Activated CD4-positive, alpha-beta T cell treated with anti-CD3 and anti-CD28 coated beads for 1 hour (primary cell): ENCODE results near the gene MRPS23.
A peak's percentile ranks its signal among the peaks of the same experiment; 100 is the strongest.

Source experiments
- DNase-seq: peaks from one replicate; pipeline ENCODE4 v3.0.0-alpha.2; 2020

MRPS23 gene

DNA sequence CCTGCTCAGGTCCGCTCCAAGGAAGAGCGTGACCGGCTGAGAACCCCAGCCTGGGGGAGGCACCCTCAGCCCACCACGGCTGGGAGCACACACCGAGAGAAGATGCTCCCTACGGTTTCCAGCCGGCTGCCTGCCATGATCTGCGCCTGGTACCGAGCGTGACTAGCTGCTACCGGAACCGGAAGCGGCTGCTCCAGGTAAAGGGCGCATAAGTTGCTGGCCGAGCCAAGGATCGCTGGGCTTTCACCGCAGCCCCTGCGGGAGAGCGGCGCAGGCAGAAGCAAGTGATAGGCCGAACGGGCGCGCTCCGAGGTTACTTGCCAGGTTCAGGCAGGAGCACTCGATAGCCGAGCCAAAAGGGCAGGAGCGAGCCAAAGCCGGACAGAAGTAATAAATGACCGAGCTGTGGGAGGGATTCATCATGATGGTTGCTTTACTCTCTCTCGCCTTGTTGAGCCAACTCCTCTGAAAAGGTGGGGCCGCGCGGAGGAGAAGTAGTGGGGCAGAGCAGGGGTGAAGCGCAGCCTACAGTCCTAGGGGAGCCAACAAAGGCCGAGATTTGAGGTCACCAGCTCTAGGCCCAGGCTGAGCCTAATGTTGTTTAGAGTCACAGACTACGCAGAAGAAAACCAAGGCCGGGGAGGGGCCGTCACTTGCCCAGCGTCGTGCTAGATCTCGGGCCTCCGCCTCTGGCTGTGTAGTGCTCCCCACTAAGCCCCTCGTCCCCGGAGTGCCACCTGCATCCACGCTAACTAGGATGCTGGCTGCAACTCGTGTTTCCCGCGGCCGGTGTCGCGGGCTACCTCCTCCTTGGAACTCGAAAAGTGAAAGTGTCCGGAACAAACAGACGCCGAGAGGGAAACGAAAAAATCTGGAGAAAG lies at the start of gene MRPS23:
MRPS23 (minus strand) TSS at position 171 of the 881 bp plus-strand sequence; CDS start at position 137, 34 bp downstream.
- DNase-seq = peak; percentile 92

GRCh38 chr17:57899391-57899790 lies 49.5 kb upstream of the MRPS23 start:
- no peak for DNase-seq

DNA sequence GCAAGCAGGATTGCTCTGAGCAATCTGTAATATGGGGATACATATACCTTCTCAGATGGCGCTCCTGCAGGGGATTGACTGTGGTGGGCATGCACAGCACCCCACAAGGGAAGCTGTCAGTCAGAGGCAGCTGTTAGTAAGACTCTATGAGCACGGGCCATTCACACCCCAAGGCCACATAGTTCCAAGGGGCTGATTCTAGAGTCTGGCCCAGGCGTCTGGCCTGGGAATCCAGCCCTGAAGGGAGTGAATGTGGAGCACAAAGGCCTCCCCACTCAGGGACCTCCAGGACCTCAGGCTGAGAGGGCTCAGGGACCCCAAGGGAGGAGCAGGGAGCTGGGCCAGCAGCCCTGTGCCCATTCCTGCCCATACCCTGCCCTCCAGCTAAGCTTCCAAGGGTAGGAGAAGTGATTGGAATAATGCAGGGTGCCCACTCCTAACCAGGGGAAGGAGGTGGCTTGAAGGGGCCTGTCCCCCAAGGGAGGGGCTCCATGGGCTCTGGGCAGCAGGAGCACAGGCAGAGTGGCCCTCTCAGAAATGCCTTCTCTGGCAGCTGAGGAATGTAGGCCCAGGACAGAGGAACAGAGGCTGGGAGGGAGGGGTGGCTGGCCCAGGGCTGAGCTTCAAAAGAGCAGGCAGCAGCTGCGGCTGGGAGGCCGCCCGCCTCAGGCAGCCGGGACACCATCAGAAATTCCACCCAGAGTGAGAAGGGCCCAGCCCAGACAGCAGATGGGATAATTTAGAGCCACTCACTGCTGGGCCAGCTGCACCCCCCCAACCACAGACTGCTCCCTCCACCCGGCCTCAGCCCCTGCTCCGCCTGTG lies 48.9 kb upstream of the MRPS23 start:
- DNase-seq = no peak

DNA sequence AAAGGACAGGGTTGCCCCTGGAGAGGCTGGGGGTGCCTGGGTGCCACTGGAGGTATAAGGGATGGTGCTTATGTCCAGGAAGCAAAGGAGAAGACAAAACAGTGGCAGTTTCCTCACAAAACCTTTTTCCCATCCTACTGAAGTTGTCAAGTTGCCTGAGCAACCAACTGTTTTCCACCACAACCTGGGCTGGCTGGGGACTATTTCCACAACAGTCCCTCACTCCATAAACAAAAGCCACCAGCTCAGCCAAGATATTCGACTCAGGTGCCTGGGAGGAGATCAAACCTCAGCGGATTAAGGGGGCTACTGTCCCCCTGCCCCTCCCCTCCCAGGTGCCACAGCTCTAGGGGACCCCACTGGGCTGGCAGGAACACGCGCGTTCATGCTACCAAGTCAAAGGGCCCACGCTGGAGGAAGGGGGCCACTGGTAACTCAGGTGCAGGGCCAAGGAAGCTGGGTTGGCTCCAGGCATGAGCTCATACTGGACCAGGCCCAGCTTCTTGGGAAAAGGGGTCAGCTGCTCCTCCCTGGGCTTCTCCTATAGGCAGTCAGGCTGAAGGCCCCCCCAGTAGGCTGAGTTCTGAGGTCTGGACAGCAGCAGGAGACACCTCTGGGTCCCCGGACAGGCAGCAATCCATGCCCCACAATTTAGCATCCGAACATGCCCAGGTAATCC lies 45.7 kb upstream of the MRPS23 start:
- no peak for DNase-seq

- no peak for DNase-seq
Observed at GRCh38 chr17:57894848-57895247, 45.0 kb upstream of the MRPS23 start.

DNA sequence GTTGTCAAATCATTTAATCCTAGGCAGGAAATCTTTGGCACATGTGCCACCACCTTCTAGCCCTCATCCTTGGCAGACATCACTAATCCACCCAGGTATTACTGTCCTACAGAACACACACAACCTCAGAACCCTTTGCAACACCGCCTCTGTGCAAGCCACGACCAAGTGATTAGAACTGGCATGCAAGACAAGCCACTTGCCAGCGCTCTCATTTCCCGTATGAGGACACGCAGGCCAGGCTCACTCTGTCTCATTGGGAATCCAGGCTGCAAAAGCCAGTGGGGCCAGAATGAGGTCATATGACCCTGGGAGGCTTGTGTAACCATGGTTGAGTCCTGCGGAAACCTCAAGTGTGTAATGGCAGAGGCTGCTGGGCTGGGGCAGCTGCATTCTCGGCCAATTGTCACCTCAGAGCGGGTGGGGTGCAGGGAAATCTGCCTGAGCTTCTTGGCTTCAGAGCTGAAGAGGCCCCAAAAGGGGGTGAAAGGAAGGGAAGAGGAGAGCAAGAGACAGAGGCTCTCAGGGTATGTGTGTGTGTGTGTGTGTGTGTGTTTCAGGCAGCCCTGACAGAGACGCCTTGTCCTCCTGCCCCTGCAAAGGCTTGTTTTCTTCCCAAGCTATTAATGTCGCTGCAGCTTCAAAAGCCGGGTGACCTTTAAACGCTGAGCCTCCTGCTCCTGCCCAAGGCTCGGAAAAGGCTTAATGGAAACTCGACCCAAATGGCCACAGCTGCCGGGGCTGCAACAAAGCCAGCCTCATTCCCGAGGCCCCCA lies 43.2 kb upstream of the MRPS23 start:
- DNase-seq = no peak

DNA sequence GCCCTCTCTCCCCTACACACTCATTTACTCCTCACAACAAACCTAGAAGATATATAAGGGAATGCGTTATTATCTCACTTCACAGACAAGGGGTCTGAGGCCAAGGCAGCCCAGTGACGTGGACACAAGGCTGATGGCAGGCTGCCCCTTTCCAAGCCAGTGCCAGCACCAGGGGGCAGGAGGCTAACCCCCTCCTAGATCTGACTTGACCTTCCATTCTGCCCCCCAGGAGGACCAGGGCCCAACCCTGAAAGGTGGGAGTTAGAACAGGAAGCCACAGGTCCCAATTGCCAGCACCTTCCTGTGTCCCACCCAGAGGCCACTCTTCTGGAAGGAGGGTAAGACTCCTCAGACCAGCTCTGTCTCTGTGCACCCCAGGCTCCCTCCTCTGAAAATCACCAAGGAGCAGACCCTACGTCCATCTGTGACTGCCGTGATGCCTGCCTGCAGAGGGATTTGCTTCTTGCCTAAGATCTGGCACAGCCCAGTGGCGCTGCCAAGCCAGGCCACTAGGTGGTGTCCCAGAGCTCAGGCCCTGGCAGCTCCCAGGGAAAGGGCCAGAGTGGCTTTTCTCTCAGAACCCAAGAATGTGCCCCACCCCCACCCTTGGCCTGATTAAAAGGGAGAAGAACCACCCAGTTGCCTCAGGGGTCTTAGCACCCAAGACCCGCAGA lies 42.4 kb upstream of the MRPS23 start:
- peak; percentile 67 for DNase-seq

GRCh38 chr17:57890857-57891232 lies 41.0 kb upstream of the MRPS23 start:
- DNase-seq = no peak

- DNase-seq = no peak
Observed at GRCh38 chr17:57889892-57890856, 40.3 kb upstream of the MRPS23 start.

DNA sequence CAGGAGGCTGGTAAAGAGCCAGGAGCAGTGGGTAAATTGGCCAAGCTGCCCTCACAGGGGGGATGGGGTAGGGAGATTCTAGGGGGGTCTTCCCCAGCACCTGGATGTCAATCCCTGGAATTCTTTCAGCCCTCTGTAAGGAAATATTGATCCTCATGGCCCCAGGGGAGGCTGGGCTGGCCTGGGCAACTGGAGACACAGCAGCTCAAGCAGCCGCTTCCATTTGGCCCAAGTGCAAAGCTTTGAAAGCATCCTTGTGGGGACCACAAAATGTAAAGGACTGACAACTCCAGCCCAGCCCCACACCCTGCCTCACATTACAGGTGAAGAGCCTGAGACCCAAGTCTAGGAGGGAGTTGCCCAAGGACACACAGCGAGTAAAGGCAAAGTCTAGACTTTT lies 39.4 kb upstream of the MRPS23 start:
- no peak for DNase-seq

GRCh38 chr17:57888311-57889216 lies 38.7 kb upstream of the MRPS23 start:
- no peak for DNase-seq

DNA sequence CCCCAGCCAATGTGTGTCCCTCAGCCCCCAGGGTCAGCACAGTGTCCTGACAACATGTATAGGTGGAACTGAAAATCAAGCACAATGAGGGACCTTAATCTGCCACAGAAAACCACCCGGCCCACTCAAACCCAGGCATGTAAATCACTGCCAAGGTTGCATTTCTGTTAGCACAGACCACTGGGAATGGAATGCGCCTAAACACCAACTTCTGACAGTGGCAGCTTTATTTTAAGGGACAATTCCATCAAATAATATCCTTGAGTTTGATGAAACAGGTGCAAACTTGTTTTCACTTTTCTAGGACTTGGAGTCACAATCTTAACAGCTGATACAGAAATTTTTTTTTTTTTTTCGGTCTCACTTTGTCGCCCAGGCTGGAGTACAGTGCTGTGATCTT lies 37.3 kb upstream of the MRPS23 start:
- no peak for DNase-seq

GRCh38 chr17:57886020-57886419 lies 36.2 kb upstream of the MRPS23 start:
- no peak for DNase-seq

DNA sequence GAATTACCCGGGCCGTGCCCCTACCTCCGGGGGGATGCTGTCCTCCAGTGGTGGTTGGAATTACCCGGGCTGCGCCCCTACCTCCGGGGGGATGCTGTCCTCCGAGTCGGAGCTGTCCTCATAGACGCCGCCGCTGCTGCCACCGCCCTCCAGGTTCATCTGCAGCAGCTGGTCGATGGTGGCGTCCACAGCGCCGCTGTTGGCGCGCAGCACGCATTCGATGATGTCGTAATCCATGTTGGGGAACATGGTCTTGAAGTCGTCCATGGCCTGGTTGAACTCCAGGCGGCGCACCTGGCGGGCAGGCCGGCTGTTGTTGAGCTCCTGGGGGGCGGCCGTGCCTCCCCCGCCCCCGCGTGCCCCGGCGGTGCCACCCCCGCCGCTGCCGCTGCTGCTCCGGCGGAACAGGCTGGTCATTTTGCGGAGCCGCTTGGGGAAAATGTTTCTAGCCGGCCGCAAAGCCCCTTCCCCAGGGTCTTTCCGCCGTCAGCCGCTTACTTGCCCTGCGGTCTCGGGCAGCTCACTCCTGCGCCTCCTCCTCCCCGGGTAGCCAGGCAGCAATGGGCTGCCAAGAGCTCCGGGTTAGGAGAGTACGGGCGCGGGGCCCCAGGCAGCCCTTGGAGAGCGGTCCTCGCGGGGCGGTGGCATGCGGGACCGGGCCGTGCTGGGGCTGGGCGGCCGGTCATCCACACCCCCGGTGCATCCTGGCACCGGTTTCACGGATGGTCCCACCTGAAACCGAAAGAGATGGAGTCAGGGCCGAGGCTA lies 35.5 kb upstream of the MRPS23 start:
- no peak for DNase-seq

DNA sequence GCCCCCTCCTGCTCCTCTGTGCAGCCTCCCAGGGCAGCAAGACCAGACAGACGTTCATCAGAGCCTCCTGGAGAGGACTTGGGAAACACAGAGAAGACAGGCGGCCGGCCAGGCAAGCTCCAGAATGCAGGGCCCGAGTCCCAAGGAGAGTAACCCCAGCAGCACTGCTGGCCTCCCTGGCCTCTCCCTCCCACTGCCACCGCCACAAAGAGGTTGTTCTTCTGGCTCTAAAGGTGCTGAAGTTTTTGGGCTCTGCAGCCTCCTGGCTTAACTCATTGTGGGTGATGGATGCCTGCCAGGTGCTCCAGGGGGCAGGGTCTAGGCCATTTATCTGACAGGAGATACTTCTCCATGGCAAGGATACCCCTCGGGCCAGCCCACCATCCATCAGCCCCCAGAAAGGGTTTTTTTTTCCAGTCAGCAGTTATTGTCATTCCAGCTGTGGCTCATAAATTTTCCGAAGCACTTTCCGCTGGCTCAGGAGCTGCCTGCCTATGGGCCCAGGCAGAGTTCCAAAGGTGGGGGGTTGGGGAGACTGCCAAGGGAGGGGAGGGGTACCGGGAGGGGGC lies 32.0 kb upstream of the MRPS23 start:
- DNase-seq = no peak

DNA sequence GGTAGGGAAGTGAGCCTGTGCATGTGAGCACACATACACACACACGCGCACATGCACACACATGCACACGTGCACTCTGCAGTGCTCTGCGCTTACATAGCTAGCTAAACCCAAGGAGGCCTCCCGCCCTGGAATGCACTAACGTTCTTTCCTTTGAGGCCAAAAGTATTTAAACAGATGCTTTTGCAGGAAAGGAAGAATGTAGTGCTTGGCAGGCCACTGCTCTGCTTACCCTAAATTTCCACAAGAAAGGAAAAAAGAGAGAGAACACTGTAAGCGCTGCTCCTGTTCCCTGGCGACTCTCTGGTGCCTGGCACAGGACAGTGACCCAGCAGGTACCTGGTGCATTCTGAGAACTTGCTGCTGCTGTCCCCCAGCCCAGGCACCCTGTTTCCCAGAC lies 31.3 kb upstream of the MRPS23 start:
- no peak for DNase-seq

DNA sequence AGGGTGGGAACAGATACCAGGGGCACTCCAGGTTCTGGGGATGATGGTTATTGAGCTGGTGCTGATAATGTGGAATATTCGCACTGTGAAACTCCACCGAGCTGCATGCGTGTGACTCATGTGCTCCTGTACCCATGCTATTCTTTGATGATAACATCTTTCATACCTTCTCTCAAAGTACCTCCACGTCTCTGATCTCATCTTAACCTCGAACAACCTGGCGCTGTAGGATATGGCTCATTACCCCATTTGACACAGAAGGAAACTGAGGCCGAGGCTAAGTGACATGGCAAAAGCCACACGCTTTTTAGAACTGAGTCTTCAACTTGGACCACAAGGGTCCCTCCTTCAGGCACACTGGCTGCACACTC lies 30.2 kb upstream of the MRPS23 start:
- DNase-seq = no peak

GRCh38 chr17:57879437-57880085 lies 29.7 kb upstream of the MRPS23 start:
- no peak for DNase-seq
